HG03108 (cell line): ENCODE results near the gene RSPH1.

Source experiments
- ATAC-seq: cut with Tn5 transposase; IDR thresholded peaks from one replicate; pipeline ENCODE4 v1.9.1; 2021; ENCODE audit warnings: moderate library complexity; ENCODE audit not compliant: unreplicated experiment

Gene RSPH1

DNA sequence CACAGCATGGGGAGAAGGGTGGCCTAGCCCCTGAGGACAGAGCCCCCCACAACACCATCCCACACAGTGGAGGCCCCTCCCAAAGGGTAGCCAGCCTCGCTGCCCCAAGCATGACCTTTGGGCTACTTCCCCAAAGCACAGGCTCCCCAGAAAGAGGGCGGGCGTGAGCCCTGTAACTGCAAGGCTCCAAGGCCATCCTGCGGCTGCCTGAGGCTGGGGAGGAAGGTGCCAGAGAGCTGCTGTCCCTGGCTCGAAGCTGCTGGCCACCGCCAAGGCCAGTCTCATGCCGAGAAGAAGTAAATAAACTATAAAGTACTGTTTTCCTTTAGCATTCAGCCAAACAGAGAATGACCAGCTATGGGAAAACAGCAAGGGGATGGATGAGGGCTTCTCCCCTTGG lies 64.8 kb downstream of the RSPH1 start:
- no peak for ATAC-seq

DNA sequence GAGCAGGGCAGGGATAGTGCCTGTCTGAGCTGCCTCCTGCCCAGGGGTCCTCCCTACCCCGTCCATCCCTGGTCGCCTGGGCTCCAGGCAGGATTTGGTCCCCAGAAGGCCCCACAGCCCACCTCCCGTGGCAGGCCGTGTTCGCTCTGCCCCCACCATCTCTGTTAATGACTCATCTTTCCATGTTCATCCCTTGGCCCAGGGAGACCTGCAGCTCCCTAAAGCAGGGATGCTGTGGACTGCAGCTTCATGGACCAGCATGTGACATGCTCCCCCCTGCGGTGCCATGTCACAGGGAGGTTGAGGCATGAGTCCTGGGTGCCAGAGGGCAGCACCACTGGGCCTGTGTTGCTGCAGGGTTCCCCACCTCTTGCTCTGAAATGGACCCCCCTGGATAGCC lies 65.5 kb downstream of the RSPH1 start:
- no peak for ATAC-seq

DNA sequence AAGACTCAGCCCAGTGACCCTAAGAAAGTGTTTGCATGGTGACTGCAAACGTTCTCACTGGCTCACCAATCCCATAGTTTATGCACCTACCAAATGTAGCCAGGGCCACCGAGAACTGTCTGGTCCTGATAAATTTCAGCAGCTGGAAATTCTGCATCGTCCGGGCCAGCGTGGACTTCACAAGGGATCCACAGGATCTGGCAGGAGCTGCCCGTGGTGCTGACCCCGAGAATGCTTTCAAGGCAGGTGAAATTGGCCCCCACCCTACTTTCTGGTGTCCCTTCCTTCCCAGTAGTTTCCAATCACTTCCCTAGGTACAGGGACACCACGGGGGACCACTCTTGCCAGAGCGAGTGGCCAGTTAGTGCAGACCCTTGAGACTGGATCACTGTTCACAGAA lies 66.2 kb downstream of the RSPH1 start:
- ATAC-seq = no peak

- ATAC-seq = no peak
Measured at GRCh38 chr21:42429021-42429420, 67.0 kb downstream of the RSPH1 start.

- no peak for ATAC-seq
Measured at GRCh38 chr21:42427809-42428419, 68.1 kb downstream of the RSPH1 start.

DNA sequence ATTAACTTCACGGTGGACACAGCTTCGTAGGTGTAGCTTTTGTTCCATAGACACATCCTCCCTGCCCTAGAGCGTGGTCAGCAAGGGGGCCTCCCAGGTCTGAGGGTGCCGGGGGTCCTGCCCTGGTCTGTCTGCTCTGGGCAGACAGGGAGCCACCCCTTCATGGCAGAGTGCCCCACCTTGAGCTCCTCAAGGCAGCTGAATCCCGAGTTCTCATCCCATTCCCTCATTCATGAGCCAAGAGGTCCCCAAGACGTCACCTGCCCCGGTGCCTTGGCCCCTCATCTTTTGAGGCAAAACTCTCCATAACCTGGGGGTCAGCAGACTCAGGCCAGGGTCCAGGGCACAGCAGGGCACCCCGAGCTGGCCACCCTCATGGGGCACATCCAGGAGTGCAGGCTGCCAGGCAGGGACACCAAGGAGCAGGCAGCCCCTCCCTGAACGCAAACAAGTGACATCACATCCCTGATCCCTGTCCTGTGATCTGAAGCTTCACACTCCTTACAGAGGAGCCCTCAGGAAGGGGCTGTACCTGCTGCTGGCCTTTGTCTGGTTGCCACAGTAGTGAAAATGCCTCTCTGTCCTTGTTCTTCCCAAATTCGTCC lies 69.0 kb downstream of the RSPH1 start:
- ATAC-seq = no peak

GRCh38 chr21:42426424-42426823 lies 69.6 kb downstream of the RSPH1 start:
- no peak for ATAC-seq

DNA sequence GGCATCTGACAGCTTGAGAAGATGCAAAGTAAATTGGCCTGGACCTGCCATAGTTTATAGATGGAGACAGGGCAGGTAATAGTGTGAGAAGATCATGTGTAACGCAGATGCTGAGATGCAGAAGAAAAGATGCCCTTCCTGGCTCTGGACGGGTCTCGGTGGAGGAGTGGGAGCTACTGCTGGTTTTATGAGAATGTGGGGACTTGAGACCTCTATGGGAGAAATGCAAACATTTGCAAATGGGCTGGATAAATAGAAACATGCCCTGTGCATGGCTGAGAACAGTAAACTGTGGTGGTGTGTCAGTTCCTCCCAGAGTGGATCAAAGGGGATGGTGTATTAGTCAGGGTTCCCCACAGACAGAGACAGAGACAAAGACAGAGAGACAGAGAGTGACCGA lies 70.4 kb downstream of the RSPH1 start:
- no peak for ATAC-seq

- no peak for ATAC-seq
Measured at GRCh38 chr21:42424914-42425541, 71.0 kb downstream of the RSPH1 start.

- ATAC-seq = no peak
Measured at GRCh38 chr21:42423685-42424084, 72.3 kb downstream of the RSPH1 start.

GRCh38 chr21:42423197-42423675 lies 72.8 kb downstream of the RSPH1 start:
- ATAC-seq = peak; percentile 54
